ENCODE results near the gene FAM98C. TPM values are rescaled to one million over a fixed set of nuclear protein-coding genes. Genes with fewer than 3 reads are reported as not detected.

Gene FAM98C
- total and polyA plus RNA-seq, 2 of the 13 experiments (the other 11 are each of a cell fraction or from before 2014, with no cell fraction given) = 10.0 to 11.5 TPM

- TF ChIP-seq TIGD3 (CRISPR knock-in tag; IDR thresholded peaks at IDR 0.05; ENCODE audit: borderline replicate concordance) (no peak), CERS6 (CRISPR knock-in tag; IDR thresholded peaks at IDR 0.05) (0 out of 2 replicates have a peak, but pooled peaks have one; percentile 20), ARHGAP35 (CRISPR knock-in tag; IDR thresholded peaks at IDR 0.05; ENCODE audit: borderline replicate concordance) (peak; percentile 86), AGO2 (optimal IDR thresholded peaks at IDR 0.05; ENCODE audit: low read depth, low read length) (peak; percentile 65), ZNF720 (CRISPR knock-in tag; IDR thresholded peaks at IDR 0.05) (no peak), ZNF552 (CRISPR knock-in tag; IDR thresholded peaks at IDR 0.05; ENCODE audit: borderline replicate concordance) (peak; percentile 79; the same call in 1 of the 2 replicates), MED13 (CRISPR knock-in tag; IDR thresholded peaks at IDR 0.05) (peak; percentile 52; the same call in 1 of the 2 replicates), ZBTB14 (CRISPR knock-in tag; IDR thresholded peaks at IDR 0.05) (no peak), ZNF703 (CRISPR knock-in tag; IDR thresholded peaks at IDR 0.05; ENCODE audit: borderline replicate concordance) (0 out of 2 replicates have a peak, but pooled peaks have one; percentile 63), ZNF407 (CRISPR knock-in tag; IDR thresholded peaks at IDR 0.05; ENCODE audit: not compliant biosample characterization) (peak; percentile 44), ZNF430 (CRISPR knock-in tag; IDR thresholded peaks at IDR 0.05) (peak; percentile 94; the same call in 1 of the 2 replicates), CBX1 (IDR thresholded peaks at IDR 0.05; ENCODE audit: low read depth) (no peak), ZBTB20 (CRISPR knock-in tag; IDR thresholded peaks at IDR 0.05; ENCODE audit: borderline replicate concordance, low read depth) (no peak), SP1 (IDR thresholded peaks at IDR 0.05) (no peak), SP1 (CRISPR knock-in tag; IDR thresholded peaks at IDR 0.05) (peak; percentile 63), ZSCAN22 (CRISPR knock-in tag; IDR thresholded peaks at IDR 0.05) (0 out of 2 replicates have a peak, but pooled peaks have one; percentile 60), RFXAP (CRISPR knock-in tag; IDR thresholded peaks at IDR 0.05; ENCODE audit: borderline replicate concordance) (no peak)
These were observed 28.4 kb upstream of the FAM98C start, which contains the start of gene PSMD8 (continued) for GRCh38 chr19:38374332-38375097.
